ENCODE results near the gene KCNB1.

The KCNB1 gene

GRCh38 chr20:49482621-49483017 is at the start of gene KCNB1:
KCNB1 (minus strand) TSS chr20:49482668; CDS start chr20:49482480, 188 bp downstream.
- Histone ChIP-seq H3K27me3 (ENCODE audit: control insufficient read depth, insufficient read depth, low read length) (peaks cover 24% of the 10 kb centered on the region), H3K9ac (ENCODE audit: low read depth, low read length) (no peak within 1 kb of the TSS), H3K4me3 (ENCODE audit: low read depth, low read length) (peak within 1 kb of the TSS; percentile 79)

GRCh38 chr20:49529470-49529869 is 47.0 kb upstream of the KCNB1 start:
- Histone ChIP-seq H3K9me3 (ENCODE audit: control insufficient read depth, insufficient read depth, low read length) (no peaks in the 10 kb centered on the region), H3K4me3 (ENCODE audit: low read depth, low read length) (no peak overlapping the region), H3K9ac (ENCODE audit: low read depth, low read length) (no peak overlapping the region), H3K36me3 (ENCODE audit: control insufficient read depth, insufficient read depth, low read length) (peaks cover 4% of the 10 kb centered on the region), H3K4me1 (ENCODE audit: control insufficient read depth, insufficient read depth, low read length) (no peaks in the 10 kb centered on the region), H3K27me3 (ENCODE audit: control insufficient read depth, insufficient read depth, low read length) (no peaks in the 10 kb centered on the region)

More at GRCh38 chr20:49482621-49483017, at the start of gene KCNB1:
- Histone ChIP-seq H3K9me3 (ENCODE audit: control insufficient read depth, insufficient read depth, low read length) (no peaks in the 10 kb centered on the region), H3K4me1 (ENCODE audit: control insufficient read depth, insufficient read depth, low read length) (no peaks in the 10 kb centered on the region), H3K36me3 (ENCODE audit: control insufficient read depth, insufficient read depth, low read length) (no peaks in the 10 kb centered on the region)

GRCh38 chr20:49526568-49526967 is 44.1 kb upstream of the KCNB1 start:
- no peaks in the 10 kb centered on the region for H3K27me3 ChIP-seq (ENCODE audit: control insufficient read depth, insufficient read depth, low read length)
- no peaks in the 10 kb centered on the region for H3K4me1 ChIP-seq (ENCODE audit: control insufficient read depth, insufficient read depth, low read length)
- H3K9me3 ChIP-seq (ENCODE audit: control insufficient read depth, insufficient read depth, low read length): no peaks in the 10 kb centered on the region
- no peak overlapping the region for H3K4me3 ChIP-seq (ENCODE audit: low read depth, low read length)
- peaks cover 4% of the 10 kb centered on the region for H3K36me3 ChIP-seq (ENCODE audit: control insufficient read depth, insufficient read depth, low read length)
- no peak overlapping the region for H3K9ac ChIP-seq (ENCODE audit: low read depth, low read length)

GRCh38 chr20:49526056-49526455 is 43.6 kb upstream of the KCNB1 start:
- Histone ChIP-seq H3K4me3 (ENCODE audit: low read depth, low read length) (no peak overlapping the region), H3K9me3 (ENCODE audit: control insufficient read depth, insufficient read depth, low read length) (no peaks in the 10 kb centered on the region), H3K4me1 (ENCODE audit: control insufficient read depth, insufficient read depth, low read length) (no peaks in the 10 kb centered on the region)

GRCh38 chr20:49523767-49524360 is 41.4 kb upstream of the KCNB1 start:
- H3K36me3 ChIP-seq (ENCODE audit: control insufficient read depth, insufficient read depth, low read length): peaks cover 4% of the 10 kb centered on the region
- no peak overlapping the region for H3K9ac ChIP-seq (ENCODE audit: low read depth, low read length)
- H3K27me3 ChIP-seq (ENCODE audit: control insufficient read depth, insufficient read depth, low read length): no peaks in the 10 kb centered on the region
- H3K4me1 ChIP-seq (ENCODE audit: control insufficient read depth, insufficient read depth, low read length): no peaks in the 10 kb centered on the region
- H3K4me3 ChIP-seq (ENCODE audit: low read depth, low read length): no peak overlapping the region
- H3K9me3 ChIP-seq (ENCODE audit: control insufficient read depth, insufficient read depth, low read length): no peaks in the 10 kb centered on the region

More at GRCh38 chr20:49526056-49526455, 43.6 kb upstream of the KCNB1 start:
- H3K27me3 ChIP-seq (ENCODE audit: control insufficient read depth, insufficient read depth, low read length): no peaks in the 10 kb centered on the region
- H3K36me3 ChIP-seq (ENCODE audit: control insufficient read depth, insufficient read depth, low read length): peaks cover 4% of the 10 kb centered on the region
- H3K9ac ChIP-seq (ENCODE audit: low read depth, low read length): no peak overlapping the region

GRCh38 chr20:49521356-49521755 is 38.9 kb upstream of the KCNB1 start:
- no peaks in the 10 kb centered on the region for H3K4me1 ChIP-seq (ENCODE audit: control insufficient read depth, insufficient read depth, low read length)
- no peaks in the 10 kb centered on the region for H3K27me3 ChIP-seq (ENCODE audit: control insufficient read depth, insufficient read depth, low read length)
- no peak overlapping the region for H3K9ac ChIP-seq (ENCODE audit: low read depth, low read length)
- H3K9me3 ChIP-seq (ENCODE audit: control insufficient read depth, insufficient read depth, low read length): no peaks in the 10 kb centered on the region
- peaks cover 4% of the 10 kb centered on the region for H3K36me3 ChIP-seq (ENCODE audit: control insufficient read depth, insufficient read depth, low read length)
- no peak overlapping the region for H3K4me3 ChIP-seq (ENCODE audit: low read depth, low read length)

GRCh38 chr20:49519777-49520359 is 37.4 kb upstream of the KCNB1 start:
- Histone ChIP-seq H3K27me3 (ENCODE audit: control insufficient read depth, insufficient read depth, low read length) (no peaks in the 10 kb centered on the region), H3K4me1 (ENCODE audit: control insufficient read depth, insufficient read depth, low read length) (no peaks in the 10 kb centered on the region), H3K9me3 (ENCODE audit: control insufficient read depth, insufficient read depth, low read length) (no peaks in the 10 kb centered on the region), H3K4me3 (ENCODE audit: low read depth, low read length) (no peak overlapping the region), H3K9ac (ENCODE audit: low read depth, low read length) (no peak overlapping the region), H3K36me3 (ENCODE audit: control insufficient read depth, insufficient read depth, low read length) (peaks cover 1% of the 10 kb centered on the region)

GRCh38 chr20:49519212-49519712 is 36.8 kb upstream of the KCNB1 start:
- no peak overlapping the region for H3K4me3 ChIP-seq (ENCODE audit: low read depth, low read length)
- no peaks in the 10 kb centered on the region for H3K36me3 ChIP-seq (ENCODE audit: control insufficient read depth, insufficient read depth, low read length)
- H3K27me3 ChIP-seq (ENCODE audit: control insufficient read depth, insufficient read depth, low read length): no peaks in the 10 kb centered on the region
- no peaks in the 10 kb centered on the region for H3K9me3 ChIP-seq (ENCODE audit: control insufficient read depth, insufficient read depth, low read length)
- H3K4me1 ChIP-seq (ENCODE audit: control insufficient read depth, insufficient read depth, low read length): no peaks in the 10 kb centered on the region
- H3K9ac ChIP-seq (ENCODE audit: low read depth, low read length): no peak overlapping the region

- H3K36me3 ChIP-seq (ENCODE audit: control insufficient read depth, insufficient read depth, low read length): no peaks in the 10 kb centered on the region
- no peak overlapping the region for H3K4me3 ChIP-seq (ENCODE audit: low read depth, low read length)
- no peaks in the 10 kb centered on the region for H3K9me3 ChIP-seq (ENCODE audit: control insufficient read depth, insufficient read depth, low read length)
- H3K9ac ChIP-seq (ENCODE audit: low read depth, low read length): no peak overlapping the region
- no peaks in the 10 kb centered on the region for H3K4me1 ChIP-seq (ENCODE audit: control insufficient read depth, insufficient read depth, low read length)
- H3K27me3 ChIP-seq (ENCODE audit: control insufficient read depth, insufficient read depth, low read length): no peaks in the 10 kb centered on the region
Measured at GRCh38 chr20:49518576-49518975, 36.1 kb upstream of the KCNB1 start.

GRCh38 chr20:49517805-49518100 is 35.3 kb upstream of the KCNB1 start:
- Histone ChIP-seq H3K4me3 (ENCODE audit: low read depth, low read length) (no peak overlapping the region), H3K36me3 (ENCODE audit: control insufficient read depth, insufficient read depth, low read length) (no peaks in the 10 kb centered on the region)

GRCh38 chr20:49516916-49517804 is 34.7 kb upstream of the KCNB1 start:
- Histone ChIP-seq H3K9me3 (ENCODE audit: control insufficient read depth, insufficient read depth, low read length) (no peaks in the 10 kb centered on the region), H3K9ac (ENCODE audit: low read depth, low read length) (no peak overlapping the region), H3K4me3 (ENCODE audit: low read depth, low read length) (no peak overlapping the region), H3K36me3 (ENCODE audit: control insufficient read depth, insufficient read depth, low read length) (no peaks in the 10 kb centered on the region), H3K4me1 (ENCODE audit: control insufficient read depth, insufficient read depth, low read length) (no peaks in the 10 kb centered on the region), H3K27me3 (ENCODE audit: control insufficient read depth, insufficient read depth, low read length) (no peaks in the 10 kb centered on the region)

More at GRCh38 chr20:49517805-49518100, 35.3 kb upstream of the KCNB1 start:
- no peak overlapping the region for H3K9ac ChIP-seq (ENCODE audit: low read depth, low read length)
- no peaks in the 10 kb centered on the region for H3K9me3 ChIP-seq (ENCODE audit: control insufficient read depth, insufficient read depth, low read length)
- no peaks in the 10 kb centered on the region for H3K4me1 ChIP-seq (ENCODE audit: control insufficient read depth, insufficient read depth, low read length)
- H3K27me3 ChIP-seq (ENCODE audit: control insufficient read depth, insufficient read depth, low read length): no peaks in the 10 kb centered on the region

Measured in iPS-15b (cell line).